Measurements from ENCODE around the gene ARID1B.

ARID1B gene

DNA sequence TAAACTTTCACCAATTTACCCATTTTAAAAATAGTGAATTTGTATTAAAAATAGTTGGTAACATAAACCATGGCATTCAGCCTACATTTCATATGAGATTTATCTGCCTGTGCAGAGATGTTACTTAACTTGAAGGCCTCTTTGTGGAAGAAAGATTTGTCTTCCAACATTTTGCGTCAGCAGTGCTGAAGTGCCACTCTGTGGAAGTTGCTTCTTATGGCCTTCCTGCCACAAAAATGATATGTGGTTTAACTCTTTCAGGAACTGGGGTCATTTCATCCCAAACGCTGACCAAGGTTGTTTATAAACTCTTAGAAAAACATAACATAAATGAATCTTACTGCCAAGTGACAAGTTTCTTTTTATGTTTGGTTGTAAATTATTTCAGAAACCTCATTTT, 246.8 kb downstream of the ARID1B start:
- Histone ChIP-seq H3K27ac (no peak overlapping the region), H3K4me3 (ENCODE audit: low read depth, low read length) (no peak overlapping the region), H3K27me3 (replicated peaks) (no peaks in the 10 kb centered on the region), H3K36me3 (replicated peaks) (no peaks in the 10 kb centered on the region)
- in situ Hi-C loops (cut with HindIII; ENCODE audit: low pct_ligation_motif_present, low sequenced_read_pairs) = no loop called here
- peak; percentile 53 for DNase-seq
- TF ChIP-seq, protein P1, sequence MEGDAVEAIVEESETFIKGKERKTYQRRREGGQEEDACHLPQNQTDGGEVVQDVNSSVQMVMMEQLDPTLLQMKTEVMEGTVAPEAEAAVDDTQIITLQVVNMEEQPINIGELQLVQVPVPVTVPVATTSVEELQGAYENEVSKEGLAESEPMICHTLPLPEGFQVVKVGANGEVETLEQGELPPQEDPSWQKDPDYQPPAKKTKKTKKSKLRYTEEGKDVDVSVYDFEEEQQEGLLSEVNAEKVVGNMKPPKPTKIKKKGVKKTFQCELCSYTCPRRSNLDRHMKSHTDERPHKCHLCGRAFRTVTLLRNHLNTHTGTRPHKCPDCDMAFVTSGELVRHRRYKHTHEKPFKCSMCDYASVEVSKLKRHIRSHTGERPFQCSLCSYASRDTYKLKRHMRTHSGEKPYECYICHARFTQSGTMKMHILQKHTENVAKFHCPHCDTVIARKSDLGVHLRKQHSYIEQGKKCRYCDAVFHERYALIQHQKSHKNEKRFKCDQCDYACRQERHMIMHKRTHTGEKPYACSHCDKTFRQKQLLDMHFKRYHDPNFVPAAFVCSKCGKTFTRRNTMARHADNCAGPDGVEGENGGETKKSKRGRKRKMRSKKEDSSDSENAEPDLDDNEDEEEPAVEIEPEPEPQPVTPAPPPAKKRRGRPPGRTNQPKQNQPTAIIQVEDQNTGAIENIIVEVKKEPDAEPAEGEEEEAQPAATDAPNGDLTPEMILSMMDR (IDR thresholded peaks at IDR 0.05; ENCODE audit: low read depth, low read length, missing control alignments) = no peak

DNA sequence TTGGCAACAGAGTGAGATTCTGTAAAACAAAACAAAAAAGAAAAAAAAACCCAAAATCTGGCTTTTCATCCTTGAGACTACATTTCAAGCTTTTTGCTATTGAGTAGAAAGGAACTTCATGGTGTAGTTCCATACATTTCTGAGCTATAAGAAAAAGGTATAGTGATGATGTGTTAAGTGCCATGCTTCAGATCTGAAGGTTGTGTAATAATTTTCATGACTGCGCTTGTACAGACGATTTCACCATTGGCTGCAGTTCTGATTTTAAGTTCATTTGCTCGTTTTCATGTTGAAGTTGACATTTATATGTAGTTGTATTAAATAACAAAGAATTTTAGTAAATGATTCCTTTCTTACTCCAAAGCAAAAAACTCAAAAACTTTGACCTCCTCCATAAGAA, 247.6 kb downstream of the ARID1B start:
- no peak overlapping the region for H3K27ac ChIP-seq
- H3K4me3 ChIP-seq (ENCODE audit: low read depth, low read length) = no peak overlapping the region
- no peak for DNase-seq
- TF ChIP-seq, protein P1 (IDR thresholded peaks at IDR 0.05; ENCODE audit: low read depth, low read length, missing control alignments) = no peak
- in situ Hi-C loops (cut with HindIII; ENCODE audit: low pct_ligation_motif_present, low sequenced_read_pairs) = no loop called here
- no peaks in the 10 kb centered on the region for H3K27me3 ChIP-seq (replicated peaks)
- H3K36me3 ChIP-seq (replicated peaks) = no peaks in the 10 kb centered on the region

DNA sequence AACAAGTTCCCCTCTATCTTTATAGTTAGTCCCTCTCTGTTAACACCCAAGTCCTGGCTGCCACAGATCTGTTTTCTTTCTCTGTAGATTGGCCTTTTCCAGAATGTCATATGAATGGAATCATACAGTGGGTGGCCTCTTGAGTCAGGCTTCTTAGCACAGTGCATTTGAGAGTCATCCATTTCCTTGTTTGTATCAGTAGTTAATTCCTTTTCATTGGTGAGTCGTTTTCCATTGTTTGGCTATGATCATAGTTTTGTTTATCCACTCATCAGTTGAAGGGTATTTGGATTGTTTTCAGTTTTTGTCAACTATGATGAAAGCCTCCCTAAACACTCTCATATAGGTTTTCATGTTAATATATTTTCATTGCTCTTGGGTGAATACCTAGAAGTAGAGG, 248.3 kb downstream of the ARID1B start:
- in situ Hi-C loops (cut with HindIII; ENCODE audit: low pct_ligation_motif_present, low sequenced_read_pairs) = no loop called here

DNA sequence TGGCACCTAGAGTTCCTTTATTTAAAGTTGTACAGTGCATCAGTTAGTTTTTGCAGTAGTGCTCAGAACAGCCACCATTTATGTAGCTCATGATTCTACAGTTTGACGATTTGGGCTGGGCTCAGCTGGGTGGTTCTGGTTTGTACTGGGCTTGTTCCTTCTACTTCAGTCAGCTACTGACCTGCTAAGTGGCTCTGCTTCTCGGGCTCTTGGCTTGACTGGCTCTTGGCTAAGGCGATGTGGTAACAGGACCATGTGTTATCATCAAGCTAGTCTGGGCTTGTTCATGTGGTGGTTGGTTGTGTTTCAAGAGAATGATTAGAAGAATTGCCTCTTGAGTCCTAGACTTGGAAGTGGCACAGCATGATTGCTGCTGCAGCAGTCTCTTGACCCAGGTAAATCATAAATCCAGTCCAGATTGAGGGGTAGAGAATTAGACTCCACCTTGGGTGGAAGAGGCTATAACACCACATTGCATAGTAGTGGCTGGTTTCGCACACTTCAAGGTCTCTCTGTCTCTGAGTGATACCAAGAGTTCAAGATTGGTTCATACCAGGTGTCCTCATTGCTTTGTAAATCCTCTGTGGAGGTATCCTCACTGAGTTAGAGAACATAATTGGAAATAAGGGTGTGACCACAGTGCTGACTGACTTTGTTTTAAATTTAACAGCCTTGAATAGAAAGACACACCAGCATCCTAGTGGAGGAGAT, 253.0 kb downstream of the ARID1B start:
- no peak for DNase-seq
- no peak overlapping the region for H3K27ac ChIP-seq
- TF ChIP-seq, protein P1 (IDR thresholded peaks at IDR 0.05; ENCODE audit: low read depth, low read length, missing control alignments) = no peak
- no peak overlapping the region for H3K4me3 ChIP-seq (ENCODE audit: low read depth, low read length)
- in situ Hi-C loops (cut with HindIII; ENCODE audit: low pct_ligation_motif_present, low sequenced_read_pairs) = no loop called here
- H3K27me3 ChIP-seq (replicated peaks) = no peaks in the 10 kb centered on the region
- no peaks in the 10 kb centered on the region for H3K36me3 ChIP-seq (replicated peaks)

More for the DNA sequence above, 248.3 kb downstream of the ARID1B start:
- Histone ChIP-seq H3K27me3 (replicated peaks) (no peaks in the 10 kb centered on the region), H3K27ac (no peak overlapping the region), H3K36me3 (replicated peaks) (no peaks in the 10 kb centered on the region), H3K4me3 (ENCODE audit: low read depth, low read length) (no peak overlapping the region)
- no peak for DNase-seq
- TF ChIP-seq, protein P1 (IDR thresholded peaks at IDR 0.05; ENCODE audit: low read depth, low read length, missing control alignments) = no peak

DNA sequence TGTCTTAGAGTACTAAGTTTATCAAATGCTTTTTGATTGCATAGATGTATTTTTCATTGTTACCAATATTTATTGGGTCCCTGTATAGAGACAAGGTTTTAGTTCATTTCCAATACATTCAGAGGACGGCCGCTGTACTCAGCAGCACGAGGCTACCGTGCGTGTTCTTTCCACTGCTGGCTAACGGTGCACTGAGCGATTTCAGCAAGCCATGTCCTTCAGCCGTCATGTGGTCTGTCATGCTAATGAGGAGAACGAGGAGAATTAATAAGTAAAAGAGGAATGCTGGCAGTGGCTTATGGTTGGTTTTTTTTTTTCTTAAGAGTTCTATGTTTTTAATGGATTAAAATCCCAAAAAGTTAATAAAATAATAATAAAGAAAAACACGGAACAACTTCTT, 253.6 kb downstream of the ARID1B start:
- TF ChIP-seq, protein P1 (IDR thresholded peaks at IDR 0.05; ENCODE audit: low read depth, low read length, missing control alignments) = no peak
- in situ Hi-C loops (cut with HindIII; ENCODE audit: low pct_ligation_motif_present, low sequenced_read_pairs) = no loop called here
- Histone ChIP-seq H3K4me3 (ENCODE audit: low read depth, low read length) (no peak overlapping the region), H3K27ac (no peak overlapping the region), H3K27me3 (replicated peaks) (no peaks in the 10 kb centered on the region), H3K36me3 (replicated peaks) (no peaks in the 10 kb centered on the region)
- DNase-seq = no peak

DNA sequence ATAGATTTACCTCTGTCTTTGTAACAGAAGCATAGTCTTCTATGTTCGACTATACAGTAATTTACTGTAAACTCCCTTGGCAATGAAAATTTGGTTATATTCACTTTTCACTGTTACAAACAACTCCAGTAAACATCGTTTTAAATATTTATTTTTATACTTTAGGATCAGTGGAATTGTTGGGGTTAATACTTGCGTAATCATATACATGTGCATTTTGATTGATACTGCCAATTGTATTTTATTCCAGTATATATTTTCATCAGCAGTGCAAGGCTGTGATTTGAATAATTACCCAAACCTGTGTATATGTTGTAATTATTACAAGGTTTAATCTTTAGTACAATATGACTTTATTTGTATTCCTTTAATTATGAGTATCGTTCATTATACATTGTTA, 255.7 kb downstream of the ARID1B start:
- TF ChIP-seq, protein P1 (IDR thresholded peaks at IDR 0.05; ENCODE audit: low read depth, low read length, missing control alignments) = no peak
- DNase-seq = no peak
- H3K27me3 ChIP-seq (replicated peaks) = no peaks in the 10 kb centered on the region
- peak overlapping the region; percentile 46 for H3K4me3 ChIP-seq (ENCODE audit: low read depth, low read length)
- no peaks in the 10 kb centered on the region for H3K36me3 ChIP-seq (replicated peaks)
- in situ Hi-C loops (cut with HindIII; ENCODE audit: low pct_ligation_motif_present, low sequenced_read_pairs) = no loop called here
- peak overlapping the region; percentile 68 for H3K27ac ChIP-seq
